CD4-positive, alpha-beta memory T cell (primary cell): ENCODE measurements around the gene C10orf71. TPM values are rescaled to one million over a fixed set of nuclear protein-coding genes. Genes with fewer than 3 reads are reported as not detected.

ENCODE experiments used
- CTCF ChIA-PET: fragments of 350-600 bp; sonication (Branson Sonifier 250); formaldehyde crosslinking; loops from one replicate; lab custom pipeline; 2021; ENCODE audit warnings: inconsistent platforms; ENCODE audit not compliant: partially characterized antibody; lab: Charles Lee
- POLR2A ChIA-PET: fragments of 350-600 bp; sonication (Branson Sonifier 250); formaldehyde crosslinking; loops from one replicate; lab custom pipeline; 2021; ENCODE audit not compliant: partially characterized antibody; lab: Charles Lee
- DNase-seq, 5 donors: peaks; one replicate each; pipeline versions ENCODE4 v3.0.0 to v3.0.0-alpha.2; 2020 to 2022; ENCODE audit warnings: mixed read lengths in 1 of 5
- H3K27ac ChIP-seq: one replicate; pipeline ENCODE4 v1.7.0; 2013; ENCODE audit warnings: low read depth, low read length
- H3K27me3 ChIP-seq: 2 replicates; pipeline ENCODE4 v1.7.0; 2013; ENCODE audit warnings: mild to moderate bottlenecking, low read length, moderate library complexity; ENCODE audit not compliant: insufficient read depth
- H3K36me3 ChIP-seq: 2 replicates; pipeline ENCODE4 v1.7.0; 2013; ENCODE audit warnings: mild to moderate bottlenecking, low read length, moderate library complexity; ENCODE audit not compliant: insufficient read depth
- H3K4me1 ChIP-seq: 2 replicates; pipeline ENCODE4 v1.7.0; 2013; ENCODE audit warnings: mild to moderate bottlenecking, low read length, moderate library complexity; ENCODE audit not compliant: insufficient read depth
- H3K4me3 ChIP-seq, 2 donors: one replicate each; pipeline ENCODE4 v1.7.0; 2013; ENCODE audit warnings: low read length in 2 of 2, mild to moderate bottlenecking in 1 of 2
- H3K9me3 ChIP-seq, 2 donors: one replicate each; pipeline ENCODE4 v1.7.0; 2013; ENCODE audit warnings: low read length in 2 of 2, control low read depth in 1 of 2; ENCODE audit not compliant: control insufficient read depth in 1 of 2
- H3K27ac Mint-ChIP-seq, 7 donors: one replicate each; pipeline ENCODE4 v1.8.0; 2020 to 2021; ENCODE audit warnings: mixed read lengths in 7 of 7, mild to moderate bottlenecking in 6 of 7, inconsistent platforms in 3 of 7, moderate library complexity in 3 of 7
- H3K27me3 Mint-ChIP-seq, 2 donors: one replicate each; pipeline ENCODE4 v1.8.0; 2020 to 2021; ENCODE audit warnings: mixed read lengths in 2 of 2
- H3K36me3 Mint-ChIP-seq, 2 donors: one replicate each; pipeline ENCODE4 v1.8.0; 2020 to 2021; ENCODE audit warnings: mixed read lengths in 2 of 2, inconsistent platforms in 1 of 2, mild to moderate bottlenecking in 1 of 2
- H3K4me1 Mint-ChIP-seq, 4 donors: one replicate each; pipeline ENCODE4 v1.8.0; 2020 to 2021; ENCODE audit warnings: mixed read lengths in 4 of 4, mild to moderate bottlenecking in 1 of 4
- H3K4me3 Mint-ChIP-seq, 8 donors: one replicate each; pipeline ENCODE4 v1.8.0; 2020 to 2021; ENCODE audit warnings: mixed read lengths in 8 of 8, mild to moderate bottlenecking in 7 of 8, moderate library complexity in 6 of 8, inconsistent platforms in 3 of 8
- H3K9me3 Mint-ChIP-seq, 8 donors: one replicate each; pipeline ENCODE4 v1.8.0; 2020 to 2021; ENCODE audit warnings: mixed read lengths in 8 of 8, mild to moderate bottlenecking in 5 of 8, inconsistent platforms in 3 of 8, moderate library complexity in 1 of 8
- intact Hi-C: fragments of 100-400 bp; cut with micrococcal nuclease; formaldehyde crosslinking; loops from one replicate; pipeline ENCODE4 v1.15.1; 2023
- polyA plus RNA-seq, 2 donors: library from polyadenylated mRNA; unstranded; fragments of 300-500 nt; fragmentation: Illumina TruSeq; gene quantifications; one replicate each; pipeline ENCODE4 v1.2.3, GENCODE V29; 2021
- total RNA-seq, 2 experiments: library from RNA; stranded (reverse); gene quantifications; one replicate each; pipeline ENCODE4 v1.2.3, GENCODE V29; 2021

C10orf71 gene
- total and polyA plus RNA-seq, 4 experiments from 2014 or later, result not detected

GRCh38 chr10:49361178-49361554 is 62.2 kb downstream of the C10orf71 start:
- H3K27ac Mint-ChIP-seq, result no peak overlapping the region
- Histone ChIP-seq H3K27me3 (no peaks in the 10 kb centered on the region), H3K27ac (no peak overlapping the region), H3K9me3 (no peaks in the 10 kb centered on the region), H3K4me1 (no peaks in the 10 kb centered on the region), H3K36me3 (no peaks in the 10 kb centered on the region), H3K4me3 (no peak overlapping the region)
- no peaks in the 10 kb centered on the region for H3K4me1 Mint-ChIP-seq
- no peaks in the 10 kb centered on the region for H3K36me3 Mint-ChIP-seq
- ChIA-PET POLR2A (no interaction called here), CTCF (no interaction called here)
- no peak overlapping the region for H3K4me3 Mint-ChIP-seq
- peaks cover 0 to 10% (median 0%) of the 10 kb centered on the region in 8 donors for H3K9me3 Mint-ChIP-seq
- intact Hi-C loops, result no loop called here
- DNase-seq, result no peak
- H3K27me3 Mint-ChIP-seq, result peaks cover 3 to 5% of the 10 kb centered on the region in 2 donors

GRCh38 chr10:49361735-49362568 is 63.0 kb downstream of the C10orf71 start:
- Mint-ChIP-seq H3K9me3 (peaks cover 0 to 6% (median 0%) of the 10 kb centered on the region in 8 donors), H3K27ac (no peak overlapping the region), H3K27me3 (peaks cover 3 to 5% of the 10 kb centered on the region in 2 donors), H3K36me3 (no peaks in the 10 kb centered on the region), H3K4me3 (no peak overlapping the region), H3K4me1 (no peaks in the 10 kb centered on the region)
- no peak for DNase-seq
- intact Hi-C loops, result no loop called here
- no peaks in the 10 kb centered on the region for H3K27me3 ChIP-seq
- H3K9me3 ChIP-seq, result no peaks in the 10 kb centered on the region
- ChIA-PET POLR2A (no interaction called here), CTCF (interaction anchor here (1.2 kb wide), 1 partner anchor 46 kb away, joined by 3 read pairs; no protein-coding TSS in a partner anchor)
- no peak overlapping the region for H3K4me3 ChIP-seq
- H3K36me3 ChIP-seq, result no peaks in the 10 kb centered on the region
- no peaks in the 10 kb centered on the region for H3K4me1 ChIP-seq
- no peak overlapping the region for H3K27ac ChIP-seq

- peaks cover 3 to 5% of the 10 kb centered on the region in 2 donors for H3K27me3 Mint-ChIP-seq
- Histone ChIP-seq H3K36me3 (no peaks in the 10 kb centered on the region), H3K9me3 (no peaks in the 10 kb centered on the region), H3K27me3 (no peaks in the 10 kb centered on the region), H3K4me1 (no peaks in the 10 kb centered on the region), H3K4me3 (no peak overlapping the region), H3K27ac (no peak overlapping the region)
- peaks cover 0 to 2% (median 0%) of the 10 kb centered on the region in 8 donors for H3K9me3 Mint-ChIP-seq
- no peaks in the 10 kb centered on the region for H3K36me3 Mint-ChIP-seq
- ChIA-PET POLR2A (no interaction called here), CTCF (interaction anchor here (1.2 kb wide), 1 partner anchor 45 kb away, joined by 3 read pairs; no protein-coding TSS in a partner anchor)
- no peak overlapping the region for H3K4me3 Mint-ChIP-seq
- intact Hi-C loops, result no loop called here
- no peaks in the 10 kb centered on the region for H3K4me1 Mint-ChIP-seq
- DNase-seq, result no peak
- no peak overlapping the region for H3K27ac Mint-ChIP-seq
Observed at GRCh38 chr10:49362596-49363260, 63.8 kb downstream of the C10orf71 start.

- POLR2A ChIA-PET, result no interaction called here
- no peaks in the 10 kb centered on the region for H3K4me1 ChIP-seq
- Mint-ChIP-seq H3K27ac (no peak overlapping the region), H3K36me3 (no peaks in the 10 kb centered on the region), H3K27me3 (peaks cover 3 to 5% of the 10 kb centered on the region in 2 donors), H3K4me3 (no peak overlapping the region), H3K9me3 (no peaks in the 10 kb centered on the region), H3K4me1 (no peaks in the 10 kb centered on the region)
- intact Hi-C loops, result no loop called here
- no peak overlapping the region for H3K27ac ChIP-seq
- H3K9me3 ChIP-seq, result no peaks in the 10 kb centered on the region
- CTCF ChIA-PET, result no interaction called here
- no peaks in the 10 kb centered on the region for H3K27me3 ChIP-seq
- no peak for DNase-seq
- no peaks in the 10 kb centered on the region for H3K36me3 ChIP-seq
- no peak overlapping the region for H3K4me3 ChIP-seq
Observed at GRCh38 chr10:49363309-49364031, 64.5 kb downstream of the C10orf71 start.

GRCh38 chr10:49364051-49364450 is 65.1 kb downstream of the C10orf71 start:
- Mint-ChIP-seq H3K9me3 (no peaks in the 10 kb centered on the region), H3K27ac (no peak overlapping the region), H3K4me3 (no peak overlapping the region), H3K36me3 (no peaks in the 10 kb centered on the region), H3K4me1 (no peaks in the 10 kb centered on the region), H3K27me3 (peaks cover 3 to 5% of the 10 kb centered on the region in 2 donors)
- H3K4me3 ChIP-seq, result no peak overlapping the region
- no peaks in the 10 kb centered on the region for H3K27me3 ChIP-seq
- no peaks in the 10 kb centered on the region for H3K9me3 ChIP-seq
- no peaks in the 10 kb centered on the region for H3K4me1 ChIP-seq
- CTCF ChIA-PET, result no interaction called here
- no peak for DNase-seq
- no peaks in the 10 kb centered on the region for H3K36me3 ChIP-seq
- no peak overlapping the region for H3K27ac ChIP-seq
- intact Hi-C loops, result no loop called here
- POLR2A ChIA-PET, result no interaction called here

GRCh38 chr10:49364747-49365146 is 65.8 kb downstream of the C10orf71 start:
- no peaks in the 10 kb centered on the region for H3K4me1 ChIP-seq
- no peak overlapping the region for H3K4me3 ChIP-seq
- Mint-ChIP-seq H3K27ac (peak overlapping the region in 1 of 7 donors; percentile 53), H3K9me3 (no peaks in the 10 kb centered on the region), H3K36me3 (no peaks in the 10 kb centered on the region), H3K4me3 (no peak overlapping the region), H3K4me1 (no peaks in the 10 kb centered on the region), H3K27me3 (peaks cover 5% of the 10 kb centered on the region in 2 donors)
- POLR2A ChIA-PET, result no interaction called here
- H3K9me3 ChIP-seq, result no peaks in the 10 kb centered on the region
- intact Hi-C loops, result no loop called here
- H3K27me3 ChIP-seq, result no peaks in the 10 kb centered on the region
- CTCF ChIA-PET, result no interaction called here
- DNase-seq, result no peak
- no peaks in the 10 kb centered on the region for H3K36me3 ChIP-seq
- H3K27ac ChIP-seq, result no peak overlapping the region

GRCh38 chr10:49365275-49365674 is 66.3 kb downstream of the C10orf71 start:
- H3K36me3 ChIP-seq, result no peaks in the 10 kb centered on the region
- Mint-ChIP-seq H3K36me3 (no peaks in the 10 kb centered on the region), H3K9me3 (no peaks in the 10 kb centered on the region), H3K4me3 (no peak overlapping the region), H3K4me1 (no peaks in the 10 kb centered on the region), H3K27me3 (peaks cover 5% of the 10 kb centered on the region in 2 donors), H3K27ac (no peak overlapping the region)
- H3K9me3 ChIP-seq, result no peaks in the 10 kb centered on the region
- no peak for DNase-seq
- POLR2A ChIA-PET, result no interaction called here
- no peaks in the 10 kb centered on the region for H3K4me1 ChIP-seq
- intact Hi-C loops, result no loop called here
- no peaks in the 10 kb centered on the region for H3K27me3 ChIP-seq
- no peak overlapping the region for H3K27ac ChIP-seq
- CTCF ChIA-PET, result no interaction called here
- H3K4me3 ChIP-seq, result no peak overlapping the region
